Ishikawa (cell line): ENCODE data around the gene MEIS1.

ENCODE experiments used
- CEBPB ChIP-seq: IDR thresholded peaks from 2 replicates; pipeline ENCODE4 v1.6.1; 2012
- CREB1 ChIP-seq: IDR thresholded peaks from 2 replicates; pipeline ENCODE4 v1.6.1; 2012; ENCODE audit warnings: low read depth
- EGR1 ChIP-seq: IDR thresholded peaks from 2 replicates; pipeline ENCODE4 v1.6.1; 2012
- EP300 ChIP-seq: IDR thresholded peaks from 2 replicates; pipeline ENCODE4 v1.6.1; 2012; ENCODE audit warnings: borderline replicate concordance
- FOXM1 ChIP-seq: IDR thresholded peaks from 2 replicates; pipeline ENCODE4 v1.6.1; 2012; ENCODE audit warnings: low read depth, borderline replicate concordance
- NFIC ChIP-seq: IDR thresholded peaks from 2 replicates; pipeline ENCODE4 v1.6.1; 2012
- RAD21 ChIP-seq: IDR thresholded peaks from 2 replicates; pipeline ENCODE4 v1.6.1; 2012; ENCODE audit warnings: low read depth
- TAF1 ChIP-seq: IDR thresholded peaks from 2 replicates; pipeline ENCODE4 v1.6.1; 2012; ENCODE audit warnings: low read depth, mild to moderate bottlenecking
- TCF12 ChIP-seq: IDR thresholded peaks from 2 replicates; pipeline ENCODE4 v1.6.1; 2012; ENCODE audit warnings: low read depth
- TEAD4 ChIP-seq: IDR thresholded peaks from 2 replicates; pipeline ENCODE4 v1.6.1; 2012
- YY1 ChIP-seq: IDR thresholded peaks from 2 replicates; pipeline ENCODE4 v1.6.1; 2012; ENCODE audit warnings: low read depth
- ZBTB7A ChIP-seq: IDR thresholded peaks from 2 replicates; pipeline ENCODE4 v1.6.1; 2012; ENCODE audit warnings: low read depth
- TF ChIP-seq, protein P1 (sequence below): IDR thresholded peaks from 2 replicates; pipeline ENCODE4 v1.6.1; 2012; ENCODE audit warnings: low read depth, mild to moderate bottlenecking
- TF ChIP-seq, protein P2 (sequence below): IDR thresholded peaks from 2 replicates; pipeline ENCODE4 v1.6.1; 2012
- TF ChIP-seq, protein P3 (sequence below): IDR thresholded peaks from 2 replicates; pipeline ENCODE4 v1.6.1; 2012

MEIS1 gene

DNA sequence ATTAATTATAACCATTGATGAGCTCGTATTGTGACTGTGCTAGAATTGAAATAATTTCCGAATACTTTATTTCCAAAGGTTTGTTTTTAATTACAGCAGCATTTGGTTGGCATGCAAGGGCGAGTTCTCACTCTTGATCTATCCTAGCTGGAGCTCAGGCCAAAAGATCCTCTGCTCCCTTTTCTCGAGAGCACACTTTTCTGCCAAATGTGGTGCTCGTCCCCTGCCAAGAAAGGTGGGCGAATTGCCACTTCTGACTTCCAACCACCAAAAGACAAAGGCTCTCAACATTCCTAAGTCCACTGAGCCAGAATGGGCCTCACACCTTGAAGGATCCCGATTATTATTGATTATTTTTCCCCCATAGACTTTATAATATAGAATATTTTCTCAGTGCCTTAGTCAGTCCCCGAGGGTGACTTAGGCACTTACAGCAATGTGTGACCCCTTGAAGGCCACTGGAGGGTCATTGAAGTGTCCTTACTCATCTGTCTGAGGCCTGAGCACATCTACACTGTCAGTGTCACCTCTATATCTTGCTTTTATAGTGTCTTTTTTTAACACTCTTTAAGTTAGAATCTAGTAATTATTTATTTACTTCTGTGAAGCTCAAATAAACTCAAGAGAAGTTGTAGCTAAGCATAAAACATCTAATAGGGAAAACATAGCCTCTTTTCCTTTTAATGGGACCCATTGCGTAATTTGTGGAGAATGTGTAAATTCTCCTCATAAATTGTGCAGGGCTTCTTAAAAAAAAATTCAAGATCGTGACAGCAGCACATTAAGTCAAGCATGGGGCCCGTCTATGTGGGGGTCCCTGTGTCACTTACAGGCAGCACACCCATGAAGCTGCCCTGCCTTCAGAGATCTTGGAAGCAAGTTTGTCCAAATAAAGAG, 98.3 kb downstream of the MEIS1 start:
- TF ChIP-seq FOXM1: no peak
- TF ChIP-seq EP300: peak; percentile 17; the same call in 1 of the 2 replicates
- TF ChIP-seq CREB1: no peak
- no peak for TF ChIP-seq RAD21
- TF ChIP-seq, protein P1, sequence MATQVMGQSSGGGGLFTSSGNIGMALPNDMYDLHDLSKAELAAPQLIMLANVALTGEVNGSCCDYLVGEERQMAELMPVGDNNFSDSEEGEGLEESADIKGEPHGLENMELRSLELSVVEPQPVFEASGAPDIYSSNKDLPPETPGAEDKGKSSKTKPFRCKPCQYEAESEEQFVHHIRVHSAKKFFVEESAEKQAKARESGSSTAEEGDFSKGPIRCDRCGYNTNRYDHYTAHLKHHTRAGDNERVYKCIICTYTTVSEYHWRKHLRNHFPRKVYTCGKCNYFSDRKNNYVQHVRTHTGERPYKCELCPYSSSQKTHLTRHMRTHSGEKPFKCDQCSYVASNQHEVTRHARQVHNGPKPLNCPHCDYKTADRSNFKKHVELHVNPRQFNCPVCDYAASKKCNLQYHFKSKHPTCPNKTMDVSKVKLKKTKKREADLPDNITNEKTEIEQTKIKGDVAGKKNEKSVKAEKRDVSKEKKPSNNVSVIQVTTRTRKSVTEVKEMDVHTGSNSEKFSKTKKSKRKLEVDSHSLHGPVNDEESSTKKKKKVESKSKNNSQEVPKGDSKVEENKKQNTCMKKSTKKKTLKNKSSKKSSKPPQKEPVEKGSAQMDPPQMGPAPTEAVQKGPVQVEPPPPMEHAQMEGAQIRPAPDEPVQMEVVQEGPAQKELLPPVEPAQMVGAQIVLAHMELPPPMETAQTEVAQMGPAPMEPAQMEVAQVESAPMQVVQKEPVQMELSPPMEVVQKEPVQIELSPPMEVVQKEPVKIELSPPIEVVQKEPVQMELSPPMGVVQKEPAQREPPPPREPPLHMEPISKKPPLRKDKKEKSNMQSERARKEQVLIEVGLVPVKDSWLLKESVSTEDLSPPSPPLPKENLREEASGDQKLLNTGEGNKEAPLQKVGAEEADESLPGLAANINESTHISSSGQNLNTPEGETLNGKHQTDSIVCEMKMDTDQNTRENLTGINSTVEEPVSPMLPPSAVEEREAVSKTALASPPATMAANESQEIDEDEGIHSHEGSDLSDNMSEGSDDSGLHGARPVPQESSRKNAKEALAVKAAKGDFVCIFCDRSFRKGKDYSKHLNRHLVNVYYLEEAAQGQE: no peak
- no peak for TF ChIP-seq EGR1
- TF ChIP-seq ZBTB7A: no peak
- peak; percentile 84 for TF ChIP-seq CEBPB
- TF ChIP-seq, protein P2, sequence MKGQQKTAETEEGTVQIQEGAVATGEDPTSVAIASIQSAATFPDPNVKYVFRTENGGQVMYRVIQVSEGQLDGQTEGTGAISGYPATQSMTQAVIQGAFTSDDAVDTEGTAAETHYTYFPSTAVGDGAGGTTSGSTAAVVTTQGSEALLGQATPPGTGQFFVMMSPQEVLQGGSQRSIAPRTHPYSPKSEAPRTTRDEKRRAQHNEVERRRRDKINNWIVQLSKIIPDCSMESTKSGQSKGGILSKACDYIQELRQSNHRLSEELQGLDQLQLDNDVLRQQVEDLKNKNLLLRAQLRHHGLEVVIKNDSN: no peak
- no peak for TF ChIP-seq YY1
- TF ChIP-seq, protein P3, sequence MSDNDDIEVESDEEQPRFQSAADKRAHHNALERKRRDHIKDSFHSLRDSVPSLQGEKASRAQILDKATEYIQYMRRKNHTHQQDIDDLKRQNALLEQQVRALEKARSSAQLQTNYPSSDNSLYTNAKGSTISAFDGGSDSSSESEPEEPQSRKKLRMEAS: 0 out of 2 replicates have a peak, but pooled peaks have one; percentile 17
- no peak for TF ChIP-seq TAF1
- no peak for TF ChIP-seq TCF12
- peak; percentile 71 for TF ChIP-seq NFIC
- TF ChIP-seq TEAD4: peak; percentile 34; the same call in 1 of the 2 replicates

DNA sequence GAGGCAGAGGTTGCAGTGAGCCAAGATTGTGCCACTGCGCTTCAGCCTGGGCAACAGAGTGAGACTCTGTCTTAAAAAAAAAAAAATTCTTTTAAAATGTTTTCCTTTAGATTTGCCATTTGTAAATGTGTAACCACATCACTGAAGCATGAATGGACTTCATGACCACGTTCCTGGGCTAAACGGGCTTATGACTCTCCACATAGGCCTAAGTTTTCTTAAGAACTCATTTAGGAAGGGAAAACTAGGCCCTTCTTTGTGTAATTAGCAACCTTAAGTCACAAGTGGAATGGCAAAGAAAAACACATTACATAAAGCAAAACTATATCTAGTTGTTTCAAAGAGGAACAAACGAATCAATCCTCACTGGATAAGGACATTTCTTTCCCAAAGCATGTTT, 99.5 kb downstream of the MEIS1 start:
- TF ChIP-seq TAF1: no peak
- TF ChIP-seq ZBTB7A: no peak
- TF ChIP-seq FOXM1: no peak
- no peak for TF ChIP-seq TEAD4
- no peak for TF ChIP-seq RAD21
- no peak for TF ChIP-seq EGR1
- no peak for TF ChIP-seq EP300
- no peak for TF ChIP-seq CREB1
- no peak for TF ChIP-seq CEBPB
- no peak for TF ChIP-seq NFIC
- TF ChIP-seq, protein P3: no peak
- TF ChIP-seq TCF12: no peak

DNA sequence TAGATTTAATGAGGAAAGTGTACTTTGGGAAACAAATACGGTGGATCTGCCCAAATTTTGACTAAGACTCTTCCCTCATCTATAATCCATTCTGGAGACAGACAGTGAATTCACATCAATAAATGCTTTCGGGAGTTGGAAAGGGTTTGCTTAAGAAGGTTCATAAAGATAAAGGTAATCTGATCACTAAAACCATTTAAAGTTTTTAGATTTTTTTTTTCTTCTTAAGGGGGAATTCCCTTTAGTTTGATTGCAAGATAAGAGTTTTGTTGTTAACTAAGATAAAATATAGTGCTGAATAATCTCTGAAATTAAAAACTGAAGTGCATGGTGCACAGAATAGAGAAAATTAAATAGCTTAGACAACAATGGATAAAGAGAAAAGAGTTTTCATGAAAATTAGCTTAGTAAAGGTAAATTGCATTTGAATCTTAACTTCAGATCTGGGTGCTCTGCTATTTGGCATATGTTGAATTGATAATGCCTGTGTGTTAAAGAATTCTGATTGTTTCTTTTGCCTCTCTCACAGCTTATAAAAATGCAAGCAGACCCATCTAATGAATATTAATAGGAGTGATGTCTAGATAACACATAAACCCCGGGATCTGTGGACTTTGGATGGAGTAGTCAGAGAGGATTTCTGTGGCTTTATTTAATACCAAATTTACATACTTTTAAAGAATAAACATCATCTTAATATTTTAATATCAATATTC, 100.8 kb downstream of the MEIS1 start:
- TF ChIP-seq EP300 (no peak), CREB1 (no peak), TAF1 (no peak), ZBTB7A (no peak), NFIC (no peak), YY1 (no peak), EGR1 (no peak), FOXM1 (no peak), RAD21 (no peak), TEAD4 (no peak), CEBPB (no peak), TCF12 (no peak)
- TF ChIP-seq, protein P1: no peak
- TF ChIP-seq, protein P3: no peak
- TF ChIP-seq, protein P2: no peak

DNA sequence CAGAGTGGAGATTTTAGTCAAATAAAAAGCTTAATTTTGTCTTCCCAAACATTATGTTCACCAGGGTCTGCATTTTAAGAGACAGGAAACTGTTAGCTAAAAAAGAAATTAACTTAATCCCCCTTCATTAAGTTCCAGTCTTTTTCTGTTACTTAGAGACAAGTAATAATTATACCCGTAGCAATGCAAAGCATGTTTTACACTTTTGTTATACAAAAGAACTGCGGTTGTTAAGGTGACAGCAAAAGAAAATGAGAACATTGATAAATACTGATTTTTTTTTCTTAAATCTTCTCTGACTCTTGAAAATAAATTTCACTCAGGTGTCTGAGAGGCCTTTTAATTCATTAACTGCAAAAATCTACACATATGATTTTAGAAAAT, 101.4 kb downstream of the MEIS1 start:
- TF ChIP-seq EP300: no peak
- no peak for TF ChIP-seq EGR1
- no peak for TF ChIP-seq CEBPB
- no peak for TF ChIP-seq FOXM1
- TF ChIP-seq, protein P2: no peak
- TF ChIP-seq, protein P3: no peak
- TF ChIP-seq, protein P1: no peak
- TF ChIP-seq RAD21: no peak
